Measurements from ENCODE around the gene HP. TPM values are rescaled to one million over a fixed set of nuclear protein-coding genes. Genes with fewer than 3 reads are reported as not detected.

Gene HP
- total RNA-seq, 1 donor from 2014 or later, result not detected

DNA sequence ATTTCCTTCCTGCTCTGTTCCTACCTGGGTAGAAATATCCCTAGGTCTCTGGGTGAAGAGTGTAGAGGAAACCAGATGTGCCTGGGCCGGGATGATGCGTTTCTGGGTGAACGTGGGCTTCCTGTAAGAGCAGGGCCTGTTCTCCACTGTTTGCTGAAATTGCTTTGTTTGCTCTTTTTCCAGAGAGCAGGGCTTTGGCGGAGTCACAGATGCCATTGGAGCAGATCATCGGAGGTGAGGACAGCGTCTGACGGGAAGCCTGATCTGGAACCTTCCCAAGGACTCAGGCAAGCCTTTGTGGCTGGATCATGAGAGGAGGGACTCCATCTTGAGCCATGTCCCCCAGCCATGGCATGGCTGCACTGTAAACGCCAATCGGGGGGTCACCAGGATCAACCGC lies 30.3 kb upstream of the HP start:
- Histone ChIP-seq H3K36me3 (ENCODE audit: control insufficient read depth, insufficient read depth, low read length) (no peaks in the 10 kb centered on the region), H3K27me3 (ENCODE audit: control insufficient read depth, insufficient read depth, low read length) (no peaks in the 10 kb centered on the region), H3K4me3 (ENCODE audit: low read depth, low read length) (no peak overlapping the region)
- TF ChIP-seq, protein P1, sequence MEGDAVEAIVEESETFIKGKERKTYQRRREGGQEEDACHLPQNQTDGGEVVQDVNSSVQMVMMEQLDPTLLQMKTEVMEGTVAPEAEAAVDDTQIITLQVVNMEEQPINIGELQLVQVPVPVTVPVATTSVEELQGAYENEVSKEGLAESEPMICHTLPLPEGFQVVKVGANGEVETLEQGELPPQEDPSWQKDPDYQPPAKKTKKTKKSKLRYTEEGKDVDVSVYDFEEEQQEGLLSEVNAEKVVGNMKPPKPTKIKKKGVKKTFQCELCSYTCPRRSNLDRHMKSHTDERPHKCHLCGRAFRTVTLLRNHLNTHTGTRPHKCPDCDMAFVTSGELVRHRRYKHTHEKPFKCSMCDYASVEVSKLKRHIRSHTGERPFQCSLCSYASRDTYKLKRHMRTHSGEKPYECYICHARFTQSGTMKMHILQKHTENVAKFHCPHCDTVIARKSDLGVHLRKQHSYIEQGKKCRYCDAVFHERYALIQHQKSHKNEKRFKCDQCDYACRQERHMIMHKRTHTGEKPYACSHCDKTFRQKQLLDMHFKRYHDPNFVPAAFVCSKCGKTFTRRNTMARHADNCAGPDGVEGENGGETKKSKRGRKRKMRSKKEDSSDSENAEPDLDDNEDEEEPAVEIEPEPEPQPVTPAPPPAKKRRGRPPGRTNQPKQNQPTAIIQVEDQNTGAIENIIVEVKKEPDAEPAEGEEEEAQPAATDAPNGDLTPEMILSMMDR (IDR thresholded peaks at IDR 0.05; ENCODE audit: insufficient read depth, low read length, poor library complexity, severe bottlenecking), result no peak
- no peak for DNase-seq (ENCODE audit: low read depth)

DNA sequence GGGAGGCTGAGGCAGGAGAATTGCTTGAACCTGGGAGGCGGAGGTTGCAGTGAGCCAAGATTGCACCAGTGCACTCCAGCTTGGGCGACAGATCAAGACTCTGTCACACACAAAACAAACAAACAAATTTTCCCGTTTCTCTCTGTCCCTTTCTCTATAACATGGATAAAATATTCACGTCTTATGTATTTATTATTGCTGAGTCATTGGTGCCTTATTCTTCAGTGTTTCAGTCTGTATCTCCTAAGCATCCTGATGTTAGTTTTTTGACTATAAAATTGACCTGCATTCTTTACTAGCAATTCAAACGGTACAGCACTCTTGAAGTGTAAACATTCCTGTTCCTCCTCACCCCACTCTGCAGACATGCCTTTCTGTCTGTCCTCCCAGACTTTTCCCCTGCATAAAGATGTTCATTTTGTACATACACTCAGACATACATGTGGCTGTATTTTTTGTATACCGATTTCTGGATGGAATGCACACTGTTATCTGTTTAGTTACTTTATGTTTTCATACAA lies 29.4 kb upstream of the HP start:
- H3K27me3 ChIP-seq (ENCODE audit: control insufficient read depth, insufficient read depth, low read length), result no peaks in the 10 kb centered on the region
- TF ChIP-seq, protein P1 (IDR thresholded peaks at IDR 0.05; ENCODE audit: insufficient read depth, low read length, poor library complexity, severe bottlenecking), result no peak
- no peaks in the 10 kb centered on the region for H3K36me3 ChIP-seq (ENCODE audit: control insufficient read depth, insufficient read depth, low read length)
- no peak for DNase-seq (ENCODE audit: low read depth)
- no peak overlapping the region for H3K4me3 ChIP-seq (ENCODE audit: low read depth, low read length)

DNA sequence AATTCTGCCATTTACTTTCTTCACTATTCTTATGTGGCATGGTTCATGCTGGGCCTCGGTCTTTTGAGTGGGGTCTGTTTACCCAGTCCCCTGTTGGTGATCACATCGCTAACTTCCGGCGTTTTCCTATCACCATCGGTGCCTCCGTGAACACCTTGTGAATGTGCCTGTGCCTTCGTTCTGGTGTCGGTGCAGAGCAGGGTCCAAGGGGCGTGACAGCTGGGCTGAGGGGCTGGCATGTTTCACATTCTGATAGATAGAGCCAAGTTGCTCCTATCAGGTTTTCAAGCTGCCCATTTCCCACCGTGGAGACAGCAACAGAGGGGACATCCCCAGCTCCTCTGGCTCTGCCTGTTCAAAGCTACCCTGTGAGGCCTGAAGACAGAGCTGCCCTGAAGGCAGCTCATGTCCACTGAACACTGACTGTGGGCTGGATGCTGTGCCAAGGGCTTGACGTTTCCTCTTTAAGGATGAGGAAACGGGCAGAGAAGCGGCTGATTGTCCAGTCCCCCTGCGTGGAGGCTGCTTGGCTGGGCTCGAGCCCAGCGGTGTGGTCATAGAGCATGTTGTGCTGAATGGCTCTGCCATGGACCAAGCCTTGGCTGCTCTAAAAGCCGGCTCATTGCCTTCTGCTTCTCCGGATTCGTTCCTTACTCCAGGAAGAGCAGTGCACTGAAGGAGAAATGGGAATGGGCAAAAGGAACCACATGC lies 28.7 kb upstream of the HP start:
- Histone ChIP-seq H3K36me3 (ENCODE audit: control insufficient read depth, insufficient read depth, low read length) (no peaks in the 10 kb centered on the region), H3K27me3 (ENCODE audit: control insufficient read depth, insufficient read depth, low read length) (no peaks in the 10 kb centered on the region), H3K4me3 (ENCODE audit: low read depth, low read length) (no peak overlapping the region)
- TF ChIP-seq, protein P1 (IDR thresholded peaks at IDR 0.05; ENCODE audit: insufficient read depth, low read length, poor library complexity, severe bottlenecking), result no peak
- DNase-seq (ENCODE audit: low read depth), result no peak

DNA sequence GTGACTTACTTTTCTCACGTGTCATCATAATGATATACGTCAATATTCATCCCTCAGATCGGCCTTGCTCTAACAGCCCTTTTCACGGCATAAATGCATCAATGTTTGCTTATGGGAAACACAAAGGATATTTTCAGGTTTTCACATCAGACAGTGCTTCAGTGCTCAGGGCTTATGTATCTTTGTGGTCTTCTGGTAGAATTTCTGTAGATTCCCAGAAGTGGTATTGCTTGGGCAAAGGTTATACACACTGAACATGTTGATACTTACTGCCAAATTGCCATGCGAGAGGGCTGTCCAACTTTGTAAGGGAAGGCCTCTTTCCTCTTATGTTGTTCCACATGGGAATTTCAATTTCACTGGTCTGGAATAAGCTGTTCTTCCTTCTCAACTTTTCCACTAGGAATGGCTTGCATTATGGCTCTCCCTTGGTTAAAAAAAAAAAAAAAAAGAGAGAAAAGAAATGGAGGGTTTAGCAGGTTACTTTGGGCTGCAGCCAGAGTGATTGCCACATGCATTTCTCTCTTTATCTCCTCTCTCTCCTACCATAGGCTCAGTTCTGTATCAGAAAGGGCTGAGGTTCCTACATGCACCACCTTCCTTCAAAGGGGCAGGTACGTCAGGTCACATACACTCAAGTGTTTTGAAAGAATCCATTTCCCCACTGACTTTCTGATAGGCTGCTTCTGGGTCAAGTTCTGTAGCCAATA lies 26.5 kb upstream of the HP start:
- H3K36me3 ChIP-seq (ENCODE audit: control insufficient read depth, insufficient read depth, low read length), result no peaks in the 10 kb centered on the region

DNA sequence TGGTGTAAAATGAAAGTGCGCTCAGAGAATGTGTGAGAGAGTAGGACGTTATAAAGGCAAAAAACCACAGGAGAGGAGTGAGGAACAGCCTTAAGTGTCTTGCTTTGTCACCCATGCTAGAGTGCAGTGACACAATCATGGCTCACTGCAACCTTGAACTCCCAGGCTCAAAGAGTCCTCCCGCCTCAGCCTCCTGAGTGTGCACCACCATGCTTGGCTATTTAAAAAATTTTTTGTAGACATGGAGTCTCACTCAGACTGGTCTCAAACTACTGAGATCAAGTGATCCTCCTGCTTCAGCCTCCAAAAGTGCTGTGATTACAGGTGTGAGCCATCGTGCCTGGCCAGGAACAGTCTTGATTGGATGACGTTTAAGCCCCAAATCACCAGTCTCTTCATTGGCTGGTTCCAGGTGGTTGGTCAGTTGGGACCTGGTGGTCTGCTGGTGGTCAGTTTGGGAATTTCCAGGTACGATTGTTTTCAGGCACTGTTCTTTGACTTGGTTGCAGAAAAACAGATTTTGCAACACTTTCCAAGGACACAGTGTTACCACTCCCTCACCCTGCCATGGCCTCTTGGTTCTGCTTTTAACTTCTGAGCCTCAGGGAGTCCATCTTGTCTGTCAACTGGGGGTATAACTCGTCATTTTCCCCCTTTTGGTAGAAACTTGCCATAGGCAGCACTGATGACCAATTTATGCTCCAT lies 24.6 kb upstream of the HP start:
- TF ChIP-seq, protein P1 (IDR thresholded peaks at IDR 0.05; ENCODE audit: insufficient read depth, low read length, poor library complexity, severe bottlenecking), result no peak
- DNase-seq (ENCODE audit: low read depth), result no peak
- Histone ChIP-seq H3K36me3 (ENCODE audit: control insufficient read depth, insufficient read depth, low read length) (no peaks in the 10 kb centered on the region), H3K27me3 (ENCODE audit: control insufficient read depth, insufficient read depth, low read length) (no peaks in the 10 kb centered on the region), H3K4me3 (ENCODE audit: low read depth, low read length) (no peak overlapping the region)

More for the DNA sequence above, 26.5 kb upstream of the HP start:
- no peaks in the 10 kb centered on the region for H3K27me3 ChIP-seq (ENCODE audit: control insufficient read depth, insufficient read depth, low read length)
- no peak for DNase-seq (ENCODE audit: low read depth)
- H3K4me3 ChIP-seq (ENCODE audit: low read depth, low read length), result no peak overlapping the region
- TF ChIP-seq, protein P1 (IDR thresholded peaks at IDR 0.05; ENCODE audit: insufficient read depth, low read length, poor library complexity, severe bottlenecking), result no peak

Measured in kidney epithelial cell (primary cell).